ENCODE data around the gene CEACAM16.
A peak's percentile ranks its signal among the peaks of the same experiment; 100 is the strongest.

Gene CEACAM16

GRCh38 chr19:44728178-44728577, 29.2 kb downstream of the CEACAM16 start:
- H3K4me3 ChIP-seq (ENCODE audit: low read length) = peak overlapping the region; percentile 14
- no peaks in the 10 kb centered on the region for H4K20me1 ChIP-seq (ENCODE audit: insufficient read depth, low read length)
- H3K4me2 ChIP-seq (ENCODE audit: low read length) = peak overlapping the region; percentile 42
- H3K36me3 ChIP-seq (replicated peaks; ENCODE audit: low read depth, low read length) = no peaks in the 10 kb centered on the region
- no peaks in the 10 kb centered on the region for H3K79me2 ChIP-seq (ENCODE audit: low read length)
- peaks cover 25% of the 10 kb centered on the region for H3K27me3 ChIP-seq (ENCODE audit: low read depth, low read length)
- no peak overlapping the region for H3K9ac ChIP-seq (ENCODE audit: low read length)
- H3K27ac ChIP-seq (ENCODE audit: low read length) = no peak overlapping the region
- TF ChIP-seq EZH2phosphoT487 (IDR thresholded peaks at IDR 0.05; ENCODE audit: low read depth) (no peak), CTCF (IDR thresholded peaks at IDR 0.05; ENCODE audit: low read depth, low read length) (no peak)
- peak overlapping the region; percentile 82; the same call in 1 of the 2 replicates for H2AFZ ChIP-seq (ENCODE audit: low read depth, low read length)
- no peaks in the 10 kb centered on the region for H3K9me3 ChIP-seq (ENCODE audit: insufficient read depth, low read length)
- peaks cover 26% of the 10 kb centered on the region for H3K4me1 ChIP-seq (ENCODE audit: low read length)

- TF ChIP-seq EZH2phosphoT487 (IDR thresholded peaks at IDR 0.05; ENCODE audit: low read depth) (no peak), CTCF (IDR thresholded peaks at IDR 0.05; ENCODE audit: low read depth, low read length) (no peak)
- H2AFZ ChIP-seq (ENCODE audit: low read depth, low read length) = no peak overlapping the region
- no peak overlapping the region for H3K4me2 ChIP-seq (ENCODE audit: low read length)
- no peak overlapping the region for H3K27ac ChIP-seq (ENCODE audit: low read length)
- peaks cover 22% of the 10 kb centered on the region for H3K27me3 ChIP-seq (ENCODE audit: low read depth, low read length)
- no peak overlapping the region for H3K4me3 ChIP-seq (ENCODE audit: low read length)
- H4K20me1 ChIP-seq (ENCODE audit: insufficient read depth, low read length) = no peaks in the 10 kb centered on the region
- no peak overlapping the region for H3K9ac ChIP-seq (ENCODE audit: low read length)
- H3K9me3 ChIP-seq (ENCODE audit: insufficient read depth, low read length) = no peaks in the 10 kb centered on the region
- H3K79me2 ChIP-seq (ENCODE audit: low read length) = no peaks in the 10 kb centered on the region
- peaks cover 20% of the 10 kb centered on the region for H3K4me1 ChIP-seq (ENCODE audit: low read length)
- no peaks in the 10 kb centered on the region for H3K36me3 ChIP-seq (replicated peaks; ENCODE audit: low read depth, low read length)
These were observed 30.6 kb downstream of the CEACAM16 start for GRCh38 chr19:44729516-44730033.

- Histone ChIP-seq H3K27me3 (ENCODE audit: low read depth, low read length) (peaks cover 17% of the 10 kb centered on the region), H3K79me2 (ENCODE audit: low read length) (no peaks in the 10 kb centered on the region), H4K20me1 (ENCODE audit: insufficient read depth, low read length) (no peaks in the 10 kb centered on the region), H3K4me1 (ENCODE audit: low read length) (peaks cover 10% of the 10 kb centered on the region), H3K36me3 (replicated peaks; ENCODE audit: low read depth, low read length) (no peaks in the 10 kb centered on the region), H3K4me3 (ENCODE audit: low read length) (no peak overlapping the region), H3K27ac (ENCODE audit: low read length) (no peak overlapping the region), H3K4me2 (ENCODE audit: low read length) (no peak overlapping the region), H3K9ac (ENCODE audit: low read length) (no peak overlapping the region), H2AFZ (ENCODE audit: low read depth, low read length) (no peak overlapping the region), H3K9me3 (ENCODE audit: insufficient read depth, low read length) (no peaks in the 10 kb centered on the region)
- TF ChIP-seq EZH2phosphoT487 (IDR thresholded peaks at IDR 0.05; ENCODE audit: low read depth) = no peak
- TF ChIP-seq CTCF (IDR thresholded peaks at IDR 0.05; ENCODE audit: low read depth, low read length) = no peak
These were observed 32.1 kb downstream of the CEACAM16 start for GRCh38 chr19:44731081-44731480.

- Histone ChIP-seq H3K27ac (ENCODE audit: low read length) (no peak overlapping the region), H3K9ac (ENCODE audit: low read length) (no peak overlapping the region), H3K79me2 (ENCODE audit: low read length) (no peaks in the 10 kb centered on the region), H2AFZ (ENCODE audit: low read depth, low read length) (no peak overlapping the region), H3K4me2 (ENCODE audit: low read length) (no peak overlapping the region), H4K20me1 (ENCODE audit: insufficient read depth, low read length) (no peaks in the 10 kb centered on the region), H3K36me3 (replicated peaks; ENCODE audit: low read depth, low read length) (no peaks in the 10 kb centered on the region), H3K27me3 (ENCODE audit: low read depth, low read length) (peaks cover 20% of the 10 kb centered on the region), H3K9me3 (ENCODE audit: insufficient read depth, low read length) (no peaks in the 10 kb centered on the region), H3K4me3 (ENCODE audit: low read length) (no peak overlapping the region), H3K4me1 (ENCODE audit: low read length) (peaks cover 10% of the 10 kb centered on the region)
- TF ChIP-seq EZH2phosphoT487 (IDR thresholded peaks at IDR 0.05; ENCODE audit: low read depth) (no peak), CTCF (IDR thresholded peaks at IDR 0.05; ENCODE audit: low read depth, low read length) (no peak)
These were observed 32.7 kb downstream of the CEACAM16 start for GRCh38 chr19:44731622-44732021.
